ENCODE measurements around the gene THEMIS.
"Not testable (repeated sequence)": the region's sequence is repeated elsewhere in the genome, so short reads cannot be mapped to it uniquely, and the experiment has no call there.

THEMIS gene

GRCh38 chr6:127912914-127913313 is 12.1 kb upstream of the THEMIS start:
- DNase-seq = no peak

GRCh38 chr6:127907960-127908640 is 7.2 kb upstream of the THEMIS start:
- peak; percentile 69 for DNase-seq

DNA sequence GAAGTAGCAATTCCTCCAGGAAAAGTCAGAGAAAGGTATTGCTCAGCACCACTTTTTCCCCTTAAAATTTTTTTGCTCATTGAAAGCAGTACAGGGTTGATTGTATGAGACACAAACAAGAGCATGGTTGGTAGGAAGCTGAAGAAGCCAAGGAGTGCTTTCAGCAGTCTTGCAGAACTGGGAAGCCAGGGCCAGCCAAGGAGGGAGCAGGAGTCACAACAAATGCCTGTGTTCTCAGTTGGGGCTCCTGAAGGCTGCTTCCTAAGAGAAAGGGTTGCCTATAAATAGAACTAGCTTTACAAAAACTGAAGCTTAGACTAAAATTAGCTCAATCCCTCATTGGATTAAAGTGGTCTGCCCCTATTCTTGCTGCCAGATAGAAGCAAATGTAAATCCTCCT is 3.3 kb upstream of the THEMIS start:
- DNase-seq = no peak

DNA sequence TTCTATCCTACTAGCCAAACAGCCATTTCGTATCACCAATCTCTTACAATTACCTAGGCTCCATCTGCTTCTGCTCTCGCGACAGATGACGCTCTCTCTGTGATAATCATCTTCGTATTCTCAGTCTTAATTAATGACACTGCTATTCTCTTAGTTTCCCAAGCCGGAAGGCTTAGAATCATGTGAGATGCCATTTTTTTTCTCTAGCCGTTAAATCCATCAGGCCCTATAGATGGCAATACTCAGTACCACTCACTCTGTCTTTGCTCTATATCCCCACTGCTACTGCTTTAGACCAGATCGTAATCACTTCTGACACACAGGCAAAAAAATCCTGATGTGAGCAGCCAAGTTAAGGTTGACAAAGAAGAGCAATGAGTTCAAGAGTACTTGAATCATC is 2.1 kb upstream of the THEMIS start:
- DNase-seq = no peak

DNA sequence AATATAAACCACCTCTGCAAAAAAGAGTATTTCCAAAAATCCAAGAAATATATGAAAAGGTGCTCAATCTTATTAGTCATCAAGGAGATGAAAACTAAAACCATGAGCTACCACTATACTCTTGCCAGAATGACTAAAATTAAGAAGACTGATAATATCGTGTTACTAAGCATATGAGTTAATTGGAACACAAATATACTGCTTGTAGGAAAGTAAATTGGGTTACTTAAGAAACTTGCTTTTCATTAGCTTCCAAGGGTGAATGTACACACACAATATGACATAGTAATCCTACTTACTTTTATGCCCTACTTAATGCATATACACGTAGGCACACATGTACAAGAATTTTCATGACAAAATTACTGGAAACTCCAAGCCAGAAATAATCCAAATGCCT is 3.4 kb downstream of the THEMIS start:
- no peak for DNase-seq

- DNase-seq = no peak
These were observed 6.8 kb downstream of the THEMIS start for GRCh38 chr6:127894051-127894450.

GRCh38 chr6:127893541-127893940 is 7.3 kb downstream of the THEMIS start:
- no peak for DNase-seq

GRCh38 chr6:127891731-127892326 is 9.0 kb downstream of the THEMIS start:
- DNase-seq = no peak

DNA sequence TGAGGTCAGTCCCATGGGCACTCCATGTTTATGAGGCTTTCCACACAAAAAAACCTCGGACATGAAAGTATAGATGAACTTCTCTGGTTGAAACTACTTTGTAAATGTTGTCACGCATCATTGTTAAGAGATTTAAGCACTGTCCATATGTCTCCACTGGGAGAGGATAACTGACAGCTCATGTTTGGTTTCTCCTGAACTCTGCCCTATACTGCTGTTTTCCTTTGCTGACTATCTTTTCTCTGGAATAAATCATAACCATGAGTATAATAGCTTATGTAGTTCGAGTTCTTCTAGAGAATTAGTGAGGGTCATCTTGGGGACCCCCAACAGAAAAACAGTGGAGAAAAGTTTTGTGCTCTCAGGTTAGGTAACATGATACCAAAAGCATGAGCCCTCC is 14.3 kb downstream of the THEMIS start:
- no peak for DNase-seq

- DNase-seq = no peak
These were observed 16.7 kb downstream of the THEMIS start for GRCh38 chr6:127884134-127884533.

DNA sequence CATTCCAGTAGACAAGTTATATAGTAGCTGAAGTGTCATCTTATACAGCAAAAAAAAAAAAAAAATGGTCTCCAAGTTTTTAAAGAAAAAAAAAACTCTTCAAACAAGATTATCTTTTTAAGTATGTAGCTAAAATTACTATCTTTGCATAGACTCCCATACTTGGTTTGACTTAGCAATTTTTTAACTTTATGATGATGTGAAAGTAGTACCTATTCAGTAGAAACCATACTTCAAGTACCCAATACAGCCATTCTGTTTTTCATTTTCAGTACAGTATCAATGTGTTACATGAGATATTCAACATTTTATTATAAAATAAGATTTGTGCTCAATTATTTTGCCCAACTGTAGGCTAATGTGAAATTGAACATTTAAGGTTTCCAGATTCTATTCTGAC is 18.9 kb downstream of the THEMIS start:
- DNase-seq = not testable (repeated sequence)

DNA sequence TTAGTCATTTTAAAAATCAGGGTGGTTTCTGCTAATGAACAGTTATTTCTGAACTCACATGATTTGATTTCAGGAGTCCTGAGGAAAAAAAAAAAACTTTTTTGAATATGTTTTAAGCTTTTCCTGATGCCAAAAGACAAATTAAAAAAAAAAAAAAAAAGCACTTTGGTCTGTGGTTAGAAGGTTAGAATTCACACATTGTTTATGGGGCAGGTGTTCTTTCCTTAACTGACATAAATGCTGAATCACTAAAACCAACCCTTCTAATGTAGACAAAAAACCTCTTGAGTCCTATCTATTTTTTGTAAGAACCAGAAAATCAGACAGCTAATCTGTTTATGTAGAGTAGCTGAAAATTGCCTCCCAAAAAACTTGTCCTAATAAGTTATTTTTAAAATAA is 20.4 kb downstream of the THEMIS start:
- DNase-seq = no peak

DNA sequence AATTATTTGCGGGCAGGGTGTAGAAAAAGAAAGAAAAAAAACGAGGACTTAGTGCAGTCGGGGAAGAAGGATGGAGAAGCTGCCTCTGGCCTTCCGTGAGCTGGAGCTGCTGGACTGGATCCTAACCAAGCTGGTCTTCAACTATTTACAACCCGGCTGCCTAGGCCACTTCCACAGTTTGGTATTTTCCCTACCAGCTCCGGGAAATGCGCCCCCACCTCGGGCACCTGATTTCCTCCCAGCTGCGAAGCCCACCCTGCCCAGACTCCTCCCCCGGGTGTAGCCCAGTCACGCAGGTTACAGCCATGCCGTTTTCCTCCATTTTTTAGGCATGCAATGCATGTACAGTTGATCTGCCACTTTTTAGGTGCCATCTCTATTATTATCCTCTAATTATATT is 21.2 kb downstream of the THEMIS start:
- DNase-seq = no peak

- DNase-seq = no peak
These were observed 22.7 kb downstream of the THEMIS start for GRCh38 chr6:127878115-127878514.

DNA sequence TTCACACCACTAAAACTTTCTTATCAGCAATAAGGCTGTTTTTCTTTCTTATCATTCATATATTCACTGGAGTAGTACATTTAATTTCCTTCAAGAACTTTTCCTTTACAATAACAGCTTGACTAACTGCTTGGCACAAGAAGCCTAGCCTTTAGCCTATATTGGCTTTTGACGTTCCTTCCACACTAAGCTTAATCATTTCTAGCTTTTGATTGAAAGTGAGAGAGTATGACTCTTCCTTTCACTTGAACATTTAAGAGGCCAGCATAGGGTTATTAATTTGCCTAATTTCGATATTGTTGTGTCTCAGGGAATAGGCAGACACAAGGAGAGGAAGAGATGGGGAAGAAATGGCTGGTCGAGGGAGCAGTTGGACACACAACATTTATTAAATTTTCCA is 23.6 kb downstream of the THEMIS start:
- DNase-seq = no peak

DNA sequence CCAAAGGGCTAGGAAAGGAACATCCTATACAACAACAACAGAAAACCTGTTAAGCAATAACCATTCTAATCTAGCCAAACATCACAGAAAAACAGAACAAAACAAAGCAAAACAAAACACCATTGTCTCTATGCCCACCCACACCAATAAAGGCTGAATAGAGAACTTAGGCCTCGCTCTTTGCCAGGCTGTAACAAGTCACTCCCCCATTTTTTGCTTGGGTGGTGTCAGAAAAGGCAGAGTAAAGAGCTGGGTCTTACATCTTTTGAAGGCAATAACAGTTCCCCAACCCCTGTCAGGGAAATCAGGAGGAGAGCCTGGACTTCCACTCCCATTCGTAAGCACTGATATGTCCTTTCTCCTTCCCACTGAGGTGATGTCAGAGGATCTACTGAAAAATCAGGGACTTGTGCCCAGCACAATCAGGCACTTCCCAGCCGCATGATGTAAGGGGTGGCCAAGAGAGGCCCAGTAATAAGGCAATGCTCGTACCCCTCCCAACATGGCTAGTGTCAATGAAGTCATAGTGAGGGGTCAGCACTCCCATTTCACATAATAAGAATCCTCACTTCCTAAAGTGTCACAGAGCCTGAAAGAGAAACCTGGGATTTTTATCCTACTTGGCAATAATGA is 31.0 kb downstream of the THEMIS start:
- no peak for DNase-seq

DNA sequence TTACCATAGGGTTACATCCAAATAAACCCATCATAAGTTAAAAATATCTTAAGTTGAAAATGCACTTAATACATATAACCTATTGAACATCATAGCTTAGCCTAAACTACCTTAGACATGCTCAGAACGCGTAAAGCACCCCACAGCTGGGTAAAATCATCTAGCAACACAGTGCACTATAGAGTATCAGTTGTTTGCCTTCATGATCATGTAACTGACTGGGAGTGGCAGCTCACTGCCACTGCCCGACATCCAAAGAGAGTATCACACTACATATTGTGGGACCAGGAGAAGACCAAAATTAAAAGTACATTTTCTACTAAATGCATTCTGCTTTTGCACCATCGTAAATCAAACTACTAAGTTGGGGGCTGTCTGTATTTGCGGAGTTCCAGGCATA is 31.7 kb downstream of the THEMIS start:
- DNase-seq = no peak

- DNase-seq = no peak
These were observed 32.5 kb downstream of the THEMIS start for GRCh38 chr6:127868338-127868737.

DNA sequence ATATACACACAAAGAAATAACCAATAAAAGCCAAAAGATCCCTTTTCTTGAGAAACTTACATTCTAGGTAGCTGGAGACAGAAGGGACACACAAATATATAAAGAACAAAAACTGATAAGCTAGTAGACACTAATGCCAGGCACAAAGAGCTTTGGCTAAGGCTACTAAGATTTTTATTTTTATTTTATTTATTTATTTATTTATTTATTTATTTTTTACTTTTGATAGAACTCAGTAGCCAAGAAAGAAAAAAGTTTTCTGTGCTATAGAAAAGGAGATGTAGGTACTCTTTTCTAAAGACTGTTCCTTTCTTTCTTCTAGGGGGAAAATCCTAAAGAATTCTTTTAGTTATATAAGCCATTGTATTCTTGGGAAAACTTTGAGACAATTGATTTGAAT is 34.1 kb downstream of the THEMIS start:
- no peak for DNase-seq

DNA sequence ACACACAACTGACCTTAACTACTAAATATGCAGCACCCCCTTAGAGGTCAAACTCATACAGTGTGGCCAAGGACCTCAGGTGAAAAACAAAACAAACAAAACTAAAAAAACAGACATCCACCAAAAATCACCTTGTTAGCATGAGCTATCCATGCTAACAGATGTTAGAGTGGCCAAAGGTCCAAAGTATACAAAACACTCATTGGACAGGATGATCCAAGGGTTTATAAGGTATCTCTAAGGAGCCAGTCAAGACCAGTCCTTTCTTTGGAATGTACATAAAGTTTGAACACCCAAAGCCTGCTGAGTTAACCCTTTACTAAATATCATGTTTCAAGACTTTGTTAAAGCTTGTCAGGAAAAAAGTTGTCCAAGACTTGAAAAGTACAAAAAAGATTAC is 35.8 kb downstream of the THEMIS start:
- no peak for DNase-seq

DNA sequence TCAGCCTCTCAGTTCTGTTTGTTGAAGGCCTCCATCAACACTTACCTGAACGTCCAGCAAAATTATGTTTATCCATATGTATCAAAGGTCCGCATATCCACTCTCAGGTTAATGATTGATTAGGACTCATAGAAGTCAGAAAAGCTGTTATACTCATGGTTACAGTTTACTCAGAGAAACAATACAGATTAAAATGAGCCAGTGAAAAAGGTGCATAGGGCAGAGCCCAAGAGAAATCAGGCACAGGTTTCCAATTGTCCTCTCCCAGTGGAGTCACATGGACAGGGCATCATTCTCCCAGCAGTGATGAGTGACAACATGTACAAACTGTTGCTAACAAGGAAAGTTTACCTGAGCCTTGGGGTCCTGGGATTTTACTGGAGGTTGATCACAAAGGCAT is 36.2 kb downstream of the THEMIS start:
- no peak for DNase-seq

GRCh38 chr6:127860723-127861122 is 40.1 kb downstream of the THEMIS start:
- DNase-seq = no peak

GRCh38 chr6:127859956-127860355 is 40.9 kb downstream of the THEMIS start:
- no peak for DNase-seq

GRCh38 chr6:127858727-127859391 is 42.0 kb downstream of the THEMIS start:
- DNase-seq = no peak
